B cell (primary cell): ENCODE data around the gene LZTR1. TPM values are rescaled to one million over a fixed set of nuclear protein-coding genes. Genes with fewer than 3 reads are reported as not detected.
"Not testable (repeated sequence)": the region's sequence is repeated elsewhere in the genome, so short reads cannot be mapped to it uniquely, and the experiment has no call there.

Source experiments
- ATAC-seq: fragments of 200-7000 bp; cut with Tn5 transposase; one replicate; pipeline ENCODE4 v1.10.0; 2021; ENCODE audit warnings: low read depth, mild to moderate bottlenecking, moderate number of reproducible peaks, moderate library complexity
- CTCF ChIA-PET: fragments of 350-600 bp; sonication (Branson Sonifier 250); formaldehyde crosslinking; loops from one replicate; lab custom pipeline; 2021; ENCODE audit warnings: antibody characterized with exemption, inconsistent platforms; lab: Charles Lee
- POLR2A ChIA-PET: fragments of 350-600 bp; sonication (Branson Sonifier 250); formaldehyde crosslinking; loops from one replicate; lab custom pipeline; 2021; ENCODE audit warnings: antibody characterized with exemption; lab: Charles Lee
- DNase-seq: peaks from one replicate; pipeline ENCODE4 v3.0.0; 2013
- H2AFZ ChIP-seq: 2 replicates; pipeline ENCODE4 v1.6.1; 2012; ENCODE audit warnings: mild to moderate bottlenecking, low read depth, low read length; ENCODE audit not compliant: insufficient read depth, poor library complexity, severe bottlenecking
- H3K27ac ChIP-seq, 2 donors: 1 replicate in 1 of 2; 2 replicates in 1 of 2; pipeline ENCODE4 v1.5.1; 2012 to 2013; ENCODE audit warnings: low read length in 2 of 2, mild to moderate bottlenecking in 2 of 2, moderate library complexity in 1 of 2
- H3K27me3 ChIP-seq, 4 experiments: fragments of 200-600 bp in 1 of 4; sonication (generic) in 1 of 4; replicated peaks in 1 of 4; 1 replicate in 2 of 4; 2 replicates in 2 of 4; pipeline versions ENCODE4 v1.6.1 to v1.7.0; 2013 to 2016; ENCODE audit warnings: low read length in 3 of 4, mild to moderate bottlenecking in 2 of 4, mixed read lengths in 1 of 4, moderate library complexity in 1 of 4; ENCODE audit not compliant: insufficient read depth in 4 of 4, control insufficient read depth in 3 of 4; ENCODE audit errors: control extremely low read depth in 1 of 4
- H3K36me3 ChIP-seq, 2 experiments: replicated peaks in 1 of 2; 1 replicate in 1 of 2; 2 replicates in 1 of 2; pipeline versions ENCODE4 v1.6.1 to v1.7.1; 2013; ENCODE audit warnings: low read length in 1 of 2; ENCODE audit not compliant: insufficient read depth in 2 of 2, control insufficient read depth in 1 of 2; ENCODE audit errors: control extremely low read depth in 1 of 2, extremely low read depth in 1 of 2
- H3K4me1 ChIP-seq, 2 donors: fragments of 200-600 bp in 1 of 2; sonication (generic) in 1 of 2; 1 replicate in 1 of 2; 2 replicates in 1 of 2; pipeline versions ENCODE4 v1.5.1 to v1.6.1; 2013 to 2017; ENCODE audit warnings: low read length in 2 of 2; ENCODE audit not compliant: control insufficient read depth in 2 of 2, insufficient read depth in 2 of 2
- H3K4me2 ChIP-seq: replicated peaks from 2 replicates; pipeline ENCODE3; 2012; ENCODE audit warnings: mild to moderate bottlenecking, low read depth, low read length; ENCODE audit not compliant: poor library complexity, severe bottlenecking
- H3K4me3 ChIP-seq, 5 experiments: fragments of 200-600 bp in 1 of 5; sonication (generic) in 1 of 5; 1 replicate in 3 of 5; 2 replicates in 2 of 5; pipeline versions ENCODE4 v1.5.1 to v1.7.0; 2011 to 2016; ENCODE audit warnings: low read length in 4 of 5, mild to moderate bottlenecking in 4 of 5, low read depth in 2 of 5, control low read depth in 1 of 5, moderate library complexity in 1 of 5; ENCODE audit not compliant: insufficient read depth in 1 of 5; ENCODE audit errors: control extremely low read depth in 1 of 5, extremely low read depth in 1 of 5
- H3K79me2 ChIP-seq: fragments of 200-600 bp; sonication (generic); one replicate; pipeline ENCODE4 v1.6.0; 2016; ENCODE audit warnings: low read length; ENCODE audit not compliant: control insufficient read depth, insufficient read depth
- H3K9ac ChIP-seq: fragments of 200-600 bp; sonication (generic); 2 replicates; pipeline ENCODE4 v1.6.1; 2017; ENCODE audit warnings: mild to moderate bottlenecking, low read length, moderate library complexity
- H3K9me3 ChIP-seq, 3 donors: one replicate each; pipeline versions ENCODE4 v1.6.1 to v1.7.1; 2013; ENCODE audit warnings: low read length in 2 of 3; ENCODE audit not compliant: control insufficient read depth in 2 of 3, insufficient read depth in 1 of 3; ENCODE audit errors: control extremely low read depth in 1 of 3
- H4K20me1 ChIP-seq: 2 replicates; pipeline ENCODE4 v1.6.0; 2012; ENCODE audit warnings: mild to moderate bottlenecking, low read length; ENCODE audit not compliant: insufficient read depth, control insufficient read depth, poor library complexity, severe bottlenecking
- H3K27ac Mint-ChIP-seq: one replicate; pipeline ENCODE4 v1.8.0; 2021; ENCODE audit warnings: mixed read lengths
- H3K27me3 Mint-ChIP-seq: one replicate; pipeline ENCODE4 v1.8.0; 2021; ENCODE audit warnings: mixed read lengths
- H3K4me1 Mint-ChIP-seq: one replicate; pipeline ENCODE4 v1.8.0; 2021; ENCODE audit warnings: mixed read lengths
- H3K4me3 Mint-ChIP-seq: one replicate; pipeline ENCODE4 v1.8.0; 2021; ENCODE audit warnings: mixed read lengths
- H3K9me3 Mint-ChIP-seq: one replicate; pipeline ENCODE4 v1.8.0; 2022; ENCODE audit warnings: mixed read lengths; ENCODE audit not compliant: insufficient read depth
- CTCF ChIP-seq: fragments of 200-600 bp; IDR thresholded peaks from one replicate; pipeline ENCODE4 v1.8.0; 2022; ENCODE audit warnings: antibody characterized with exemption, mild to moderate bottlenecking
- EZH2 ChIP-seq: IDR thresholded peaks from 2 replicates; pipeline ENCODE4 v1.6.1; 2012; ENCODE audit warnings: borderline replicate concordance, low read depth, mild to moderate bottlenecking, moderate library complexity, low read length; ENCODE audit not compliant: insufficient read depth, poor library complexity, severe bottlenecking
- WGBS: methylation state at CpG from one replicate; pipeline ENCODE4 v1.1.5; 2013; ENCODE audit warnings: missing lambda C conversion rate; ENCODE audit not compliant: insufficient coverage; 5-methylcytosine and 5-hydroxymethylcytosine counted together
- intact Hi-C: fragments of 100-400 bp; cut with micrococcal nuclease; formaldehyde crosslinking; loops from one replicate; pipeline ENCODE4 v1.10.0; 2022
- polyA plus RNA-seq: library from polyadenylated mRNA; depleted of rRNA; stranded (reverse); fragments of >200 nt; gene quantifications from 2 replicates; pipeline ENCODE4 v1.2.3, GENCODE V29; 2012
- total RNA-seq, 2 donors: library from RNA; stranded (reverse); fragments of 120-200 nt in 1 of 2; gene quantifications; 1 replicate in 1 of 2; 2 replicates in 1 of 2; pipeline versions ENCODE4 v1.2.3 to v1.2.4, GENCODE V29; 2013 to 2022

The LZTR1 gene
- total and polyA plus RNA-seq, 2 donors (not counting 1 experiment from before 2014, with no cell fraction given) = 75.7 to 94.8 TPM

DNA sequence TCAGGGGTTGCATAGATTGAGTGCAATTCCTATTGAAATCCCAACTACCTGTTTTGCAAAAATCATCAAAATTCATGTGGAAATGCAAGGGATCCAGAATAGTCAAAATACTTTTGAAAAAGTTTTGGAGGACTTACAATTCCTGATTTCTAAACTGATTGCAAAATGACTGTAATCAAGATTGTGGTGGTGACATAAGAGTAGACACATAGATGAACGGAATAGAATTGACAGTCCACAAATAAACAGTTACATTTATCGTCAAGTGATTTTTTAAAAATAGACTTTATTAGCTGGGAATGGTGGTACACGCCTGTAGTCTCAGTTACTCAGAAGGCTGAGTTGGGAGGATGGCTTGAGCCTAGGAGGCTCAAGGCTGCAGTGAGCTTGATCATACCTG lies 52.9 kb downstream of the LZTR1 start:
- H3K9me3 Mint-ChIP-seq = no peaks in the 10 kb centered on the region
- H3K27me3 Mint-ChIP-seq = peaks cover 37% of the 10 kb centered on the region
- WGBS = 100% methylated on average over 1 of the region's 3 CpGs
- peaks cover 1% of the 10 kb centered on the region for H3K4me1 Mint-ChIP-seq
- Histone ChIP-seq H3K27ac (no peak overlapping the region), H3K4me1 (peaks cover 3 to 6% of the 10 kb centered on the region in 2 donors), H3K79me2 (no peaks in the 10 kb centered on the region), H3K36me3 (no peaks in the 10 kb centered on the region), H4K20me1 (no peaks in the 10 kb centered on the region), H3K27me3 (peaks cover 0 to 27% (median 12%) of the 10 kb centered on the region in 4 experiments), H3K9ac (no peak overlapping the region), H3K4me3 (no peak overlapping the region), H3K4me2 (no peak overlapping the region), H2AFZ (no peak overlapping the region), H3K9me3 (peaks cover 0 to 3% (median 0%) of the 10 kb centered on the region in 3 donors)
- intact Hi-C loops = no loop called here
- CTCF ChIA-PET = no interaction called here
- no peak overlapping the region for H3K27ac Mint-ChIP-seq
- ATAC-seq (no peak), DNase-seq (no peak)
- H3K4me3 Mint-ChIP-seq = no peak overlapping the region
- no peak for TF ChIP-seq CTCF
- no peak for TF ChIP-seq EZH2
- POLR2A ChIA-PET = no interaction called here

DNA sequence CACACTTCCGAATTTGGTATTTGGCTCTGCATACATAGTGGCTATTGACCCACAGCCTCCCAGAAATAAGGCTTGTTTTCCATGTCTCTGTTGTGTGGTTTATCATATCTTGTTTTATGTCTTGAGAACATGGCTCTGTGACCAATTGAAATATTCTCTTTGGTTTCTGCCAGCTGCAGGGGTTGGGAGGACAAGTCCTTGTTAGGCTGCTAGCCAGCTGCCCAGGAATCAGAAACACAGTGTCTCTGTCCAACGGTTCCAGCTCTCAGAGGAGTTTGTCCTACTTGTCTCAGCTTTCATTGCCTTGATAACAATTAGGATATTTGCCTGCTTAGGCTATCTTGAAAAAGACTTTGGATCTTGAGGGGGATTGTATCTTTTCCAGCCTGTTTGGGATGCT lies 56.3 kb downstream of the LZTR1 start:
- Histone ChIP-seq H3K36me3 (no peaks in the 10 kb centered on the region), H3K27me3 (peaks cover 0 to 10% (median 4%) of the 10 kb centered on the region in 4 experiments), H3K27ac (no peak overlapping the region), H3K79me2 (no peaks in the 10 kb centered on the region), H2AFZ (no peak overlapping the region), H3K4me1 (peaks cover 1% of the 10 kb centered on the region in 2 donors), H3K9me3 (no peaks in the 10 kb centered on the region), H3K9ac (no peak overlapping the region), H3K4me3 (no peak overlapping the region), H4K20me1 (no peaks in the 10 kb centered on the region), H3K4me2 (no peak overlapping the region)
- no peak for DNase-seq
- ChIA-PET CTCF (no interaction called here), POLR2A (no interaction called here)
- TF ChIP-seq EZH2 (no peak), CTCF (no peak)
- peaks cover 25% of the 10 kb centered on the region for H3K27me3 Mint-ChIP-seq
- no peak overlapping the region for H3K4me3 Mint-ChIP-seq
- intact Hi-C loops = no loop called here
- no peak for ATAC-seq
- peaks cover 1% of the 10 kb centered on the region for H3K4me1 Mint-ChIP-seq
- H3K27ac Mint-ChIP-seq = no peak overlapping the region
- H3K9me3 Mint-ChIP-seq = no peaks in the 10 kb centered on the region
- WGBS = 64% methylated on average over 2 of the region's 2 CpGs

DNA sequence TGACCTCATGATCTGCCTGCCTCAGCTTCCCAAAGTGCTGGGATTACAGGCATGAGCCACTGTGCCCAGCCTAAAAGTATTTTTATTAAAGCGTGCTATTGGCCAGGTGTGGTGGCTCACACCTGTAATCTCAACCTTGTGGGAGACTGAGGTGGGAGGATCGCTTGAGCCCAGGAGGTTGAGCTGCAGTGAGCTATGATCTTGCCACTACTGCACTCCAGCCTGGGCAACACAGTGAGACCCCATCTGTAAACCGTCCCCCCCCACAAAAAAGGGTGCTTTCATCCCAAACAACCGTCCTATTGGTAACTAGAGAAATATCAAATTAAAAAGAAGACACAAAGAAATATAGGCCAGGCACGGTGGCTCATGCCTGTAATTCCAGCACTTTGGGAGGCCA lies 57.1 kb downstream of the LZTR1 start:
- H3K4me1 ChIP-seq, POLR2A ChIA-PET, H3K4me3 ChIP-seq, H3K27ac Mint-ChIP-seq, CTCF ChIA-PET, H4K20me1 ChIP-seq, H3K4me2 ChIP-seq, H3K36me3 ChIP-seq, ATAC-seq, H3K27ac ChIP-seq, H3K9me3 ChIP-seq, H3K9me3 Mint-ChIP-seq, H2AFZ ChIP-seq, intact Hi-C loops, DNase-seq, H3K79me2 ChIP-seq, H3K4me3 Mint-ChIP-seq, H3K4me1 Mint-ChIP-seq, H3K9ac ChIP-seq: not testable (repeated sequence)
- no CpG with 5 or more reads among the region's 5 CpGs for WGBS
- peaks cover 26% of the 10 kb centered on the region for H3K27me3 Mint-ChIP-seq
- peaks cover 0 to 17% (median 6%) of the 10 kb centered on the region in 4 experiments for H3K27me3 ChIP-seq
